Transverse colon (tissue), 3 donors: ENCODE data around the gene NSMF.

ENCODE experiments used
- EP300 ChIP-seq: sonication (generic); formaldehyde crosslinking; IDR thresholded peaks from one replicate; pipeline ENCODE4 v1.6.1; 2017; ENCODE audit warnings: antibody characterized with exemption, low read depth
- POLR2A ChIP-seq: fragments of 450-650 bp; IDR thresholded peaks from one replicate; pipeline ENCODE4 v1.6.1; 2016; ENCODE audit warnings: antibody characterized with exemption, mild to moderate bottlenecking, moderate library complexity
- TF ChIP-seq, protein P1 (sequence below), 5 experiments: fragments of 200-600 bp in 3 of 5; fragments of 450-650 bp in 2 of 5; sonication (generic) in 3 of 5; IDR thresholded peaks; 1 replicate in 2 of 5; 2 replicates in 3 of 5; pipeline ENCODE4 v1.5.1; 2016 to 2017; ENCODE audit warnings: antibody characterized with exemption in 5 of 5, inconsistent platforms in 3 of 5, mild to moderate bottlenecking in 2 of 5, moderate library complexity in 1 of 5

DNA sequence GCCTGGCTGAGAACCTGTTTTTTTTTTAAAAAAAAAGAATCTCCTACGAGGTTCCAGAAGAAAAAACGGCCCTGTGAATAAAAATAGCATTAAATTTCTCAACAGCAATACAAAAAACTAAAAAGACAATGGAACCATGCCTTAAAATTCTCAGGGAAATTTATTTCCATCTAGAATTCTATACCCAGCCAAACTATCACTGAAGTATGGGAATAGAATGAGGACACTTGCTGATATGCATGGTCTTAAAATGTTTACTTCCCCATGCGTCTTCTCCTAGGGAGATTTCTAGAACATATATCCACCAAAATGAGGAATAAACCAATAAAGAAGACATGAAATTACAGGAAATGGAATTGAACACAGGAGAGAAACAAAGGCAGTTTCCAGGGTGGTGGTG is 16.5 kb upstream of the NSMF start:
- TF ChIP-seq, protein P1, sequence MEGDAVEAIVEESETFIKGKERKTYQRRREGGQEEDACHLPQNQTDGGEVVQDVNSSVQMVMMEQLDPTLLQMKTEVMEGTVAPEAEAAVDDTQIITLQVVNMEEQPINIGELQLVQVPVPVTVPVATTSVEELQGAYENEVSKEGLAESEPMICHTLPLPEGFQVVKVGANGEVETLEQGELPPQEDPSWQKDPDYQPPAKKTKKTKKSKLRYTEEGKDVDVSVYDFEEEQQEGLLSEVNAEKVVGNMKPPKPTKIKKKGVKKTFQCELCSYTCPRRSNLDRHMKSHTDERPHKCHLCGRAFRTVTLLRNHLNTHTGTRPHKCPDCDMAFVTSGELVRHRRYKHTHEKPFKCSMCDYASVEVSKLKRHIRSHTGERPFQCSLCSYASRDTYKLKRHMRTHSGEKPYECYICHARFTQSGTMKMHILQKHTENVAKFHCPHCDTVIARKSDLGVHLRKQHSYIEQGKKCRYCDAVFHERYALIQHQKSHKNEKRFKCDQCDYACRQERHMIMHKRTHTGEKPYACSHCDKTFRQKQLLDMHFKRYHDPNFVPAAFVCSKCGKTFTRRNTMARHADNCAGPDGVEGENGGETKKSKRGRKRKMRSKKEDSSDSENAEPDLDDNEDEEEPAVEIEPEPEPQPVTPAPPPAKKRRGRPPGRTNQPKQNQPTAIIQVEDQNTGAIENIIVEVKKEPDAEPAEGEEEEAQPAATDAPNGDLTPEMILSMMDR (IDR thresholded peaks at IDR 0.05), result no peak
- TF ChIP-seq POLR2A (no peak), EP300 (no peak)
